C4-2B (cell line): Measurements from ENCODE around the gene WFIKKN1.

ENCODE experiments used
- CTCF ChIP-seq: fragments of 450-650 bp; conservative IDR thresholded peaks from 2 replicates; pipeline ENCODE4 v1.5.1; 2017; ENCODE audit warnings: mild to moderate bottlenecking
- ZFX ChIP-seq: fragments of 450-650 bp; IDR thresholded peaks from 2 replicates; pipeline ENCODE4 v1.6.1; 2017

- TF ChIP-seq CTCF (peak; percentile 88), ZFX (no peak)
Measured at GRCh38 chr16:648071-648780, 17.4 kb downstream of the WFIKKN1 start.
